Measurements from ENCODE around the gene BBC3. TPM values are rescaled to one million over a fixed set of nuclear protein-coding genes. Genes with fewer than 3 reads are reported as not detected.

The BBC3 gene
- total and polyA plus RNA-seq, 2 of the 4 experiments (the other 2 are of a cell fraction), result 1.6 to 6.5 TPM

DNA sequence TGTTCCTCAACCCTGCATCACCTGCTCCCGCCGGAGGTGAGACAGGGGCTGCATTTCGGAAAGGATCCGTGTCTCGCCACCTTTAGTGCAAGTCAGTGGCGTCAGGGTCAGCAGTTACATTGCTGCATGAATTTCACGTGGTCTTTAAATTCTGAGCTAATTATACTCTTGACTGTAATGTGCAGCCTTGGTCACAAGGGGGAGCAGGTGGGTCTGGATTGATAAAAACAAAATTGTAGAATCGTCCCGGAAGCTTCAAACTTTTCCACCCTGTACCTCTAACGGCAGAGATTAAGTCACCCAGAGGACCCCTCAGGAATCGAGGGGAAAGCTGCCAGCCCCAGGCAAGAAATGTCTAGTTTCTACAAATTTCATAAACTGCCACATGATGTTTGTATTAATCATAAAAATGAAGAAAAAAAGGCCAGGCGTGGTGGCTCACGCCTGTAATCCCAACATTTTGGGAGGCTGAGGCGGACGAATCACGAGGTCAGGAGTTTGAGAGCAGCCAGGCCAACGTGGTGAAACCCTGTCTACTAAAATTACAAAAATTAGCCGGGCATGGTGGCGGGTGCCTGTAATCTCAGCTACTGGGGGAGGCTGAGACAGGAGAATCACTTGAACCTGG is 20.2 kb downstream of the BBC3 start:
- H3K27ac ChIP-seq (ENCODE audit: insufficient read depth, low read length), result peak overlapping the region; percentile 90
- peak overlapping the region; percentile 8; the same call in 1 of the 2 replicates for H3K56ac ChIP-seq (ENCODE audit: extremely low read depth, insufficient read depth, low read length)
- H3K23ac ChIP-seq (ENCODE audit: low read depth, low read length), result peak overlapping the region; percentile 61; the same call in 1 of the 2 replicates
- H4K91ac ChIP-seq (ENCODE audit: insufficient read depth, low read depth, low read length), result peak overlapping the region; percentile 82
- H3K4me2 ChIP-seq (ENCODE audit: low read depth, low read length), result peak overlapping the region; percentile 76
- H3K9ac ChIP-seq (ENCODE audit: low read depth, low read length), result peak overlapping the region; percentile 56
- peak overlapping the region in 1 of 2 experiments; percentile 83; a peak in 2 of 4 replicates for H4K8ac ChIP-seq (ENCODE audit: low read depth in 2 of 2, low read length in 2 of 2)
- H3K18ac ChIP-seq (ENCODE audit: low read depth, low read length), result peak overlapping the region; percentile 69
- CTCF ChIA-PET, result interaction anchor here (0.9 to 4.7 kb wide), 9 partner anchors 9 to 131 kb away, joined by 3 to 67 read pairs (median 3); no protein-coding TSS in a partner anchor
- peak overlapping the region; percentile 83 for H3K14ac ChIP-seq (replicated peaks; ENCODE audit: low read depth, low read length)
- no TSS peak for BruUV-seq (replicated peaks)
- intact Hi-C loops (cut with micrococcal nuclease) (loop anchor here (1.0 kb wide), 3 partner anchors 15 to 62 kb away; no protein-coding TSS in a partner anchor), in situ Hi-C loops (cut with MboI; ENCODE audit: low sequenced_read_pairs) (no loop called here), dilution Hi-C loops (cut with HindIII; ENCODE audit: low sequenced_read_pairs, unreplicated experiment) (no loop called here)
- H3K4me3 ChIP-seq (ENCODE audit: insufficient read depth, low read depth, low read length), result no peak overlapping the region
- peak overlapping the region; percentile 86 for H3K4ac ChIP-seq (ENCODE audit: low read depth, low read length)
- peak overlapping the region; percentile 69 for H4K5ac ChIP-seq (ENCODE audit: low read depth, low read length)
- no peaks in the 10 kb centered on the region for H3K9me3 ChIP-seq (ENCODE audit: control insufficient read depth, insufficient read depth, low read length)
- peak overlapping the region; percentile 78 for H2BK5ac ChIP-seq (ENCODE audit: low read depth, low read length, poor library complexity, severe bottlenecking)
- H2AK9ac ChIP-seq (replicated peaks; ENCODE audit: low read depth, low read length, poor library complexity), result peak overlapping the region; percentile 29
- ATAC-seq (ENCODE audit: low read depth), result peak; percentile 70
- peak overlapping the region; percentile 92; the same call in 1 of the 2 replicates for H2AK5ac ChIP-seq (ENCODE audit: low read depth, low read length)
- H3K4me1 ChIP-seq (ENCODE audit: control insufficient read depth, insufficient read depth, low read length), result peaks cover 21% of the 10 kb centered on the region
- TF ChIP-seq, protein P1, sequence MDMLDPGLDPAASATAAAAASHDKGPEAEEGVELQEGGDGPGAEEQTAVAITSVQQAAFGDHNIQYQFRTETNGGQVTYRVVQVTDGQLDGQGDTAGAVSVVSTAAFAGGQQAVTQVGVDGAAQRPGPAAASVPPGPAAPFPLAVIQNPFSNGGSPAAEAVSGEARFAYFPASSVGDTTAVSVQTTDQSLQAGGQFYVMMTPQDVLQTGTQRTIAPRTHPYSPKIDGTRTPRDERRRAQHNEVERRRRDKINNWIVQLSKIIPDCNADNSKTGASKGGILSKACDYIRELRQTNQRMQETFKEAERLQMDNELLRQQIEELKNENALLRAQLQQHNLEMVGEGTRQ (IDR thresholded peaks at IDR 0.05; ENCODE audit: low read depth, low read length), result peak; percentile 23; the same call in 1 of the 2 replicates
- no peak for TF ChIP-seq CEBPB (IDR thresholded peaks at IDR 0.05; ENCODE audit: low read depth, low read length)
- TF ChIP-seq NFE2L2 (IDR thresholded peaks at IDR 0.05; ENCODE audit: low read depth, low read length), result no peak
- no peak for TF ChIP-seq MAFK (IDR thresholded peaks at IDR 0.05; ENCODE audit: low read depth, low read length)
- TF ChIP-seq CHD1 (IDR thresholded peaks at IDR 0.05; ENCODE audit: low read depth, low read length), result no peak
- TF ChIP-seq, protein P2, sequence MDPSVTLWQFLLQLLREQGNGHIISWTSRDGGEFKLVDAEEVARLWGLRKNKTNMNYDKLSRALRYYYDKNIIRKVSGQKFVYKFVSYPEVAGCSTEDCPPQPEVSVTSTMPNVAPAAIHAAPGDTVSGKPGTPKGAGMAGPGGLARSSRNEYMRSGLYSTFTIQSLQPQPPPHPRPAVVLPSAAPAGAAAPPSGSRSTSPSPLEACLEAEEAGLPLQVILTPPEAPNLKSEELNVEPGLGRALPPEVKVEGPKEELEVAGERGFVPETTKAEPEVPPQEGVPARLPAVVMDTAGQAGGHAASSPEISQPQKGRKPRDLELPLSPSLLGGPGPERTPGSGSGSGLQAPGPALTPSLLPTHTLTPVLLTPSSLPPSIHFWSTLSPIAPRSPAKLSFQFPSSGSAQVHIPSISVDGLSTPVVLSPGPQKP (IDR thresholded peaks at IDR 0.05; ENCODE audit: borderline replicate concordance, low read depth, low read length), result no peak
- TF ChIP-seq RFX5 (IDR thresholded peaks at IDR 0.05; ENCODE audit: low read depth, low read length), result no peak
- TF ChIP-seq RAD21 (IDR thresholded peaks at IDR 0.05; ENCODE audit: low read length), result peak; percentile 75
- no peak for TF ChIP-seq POLR2A (IDR thresholded peaks at IDR 0.05; ENCODE audit: low read depth, low read length)
- no peak for TF ChIP-seq MXI1 (IDR thresholded peaks at IDR 0.05; ENCODE audit: borderline replicate concordance, low read depth, low read length)
- TF ChIP-seq SMC3 (IDR thresholded peaks at IDR 0.05; ENCODE audit: low read depth, low read length), result peak; percentile 91
- no peak for TF ChIP-seq BHLHE40 (IDR thresholded peaks at IDR 0.05; ENCODE audit: low read depth, low read length)
- TF ChIP-seq, protein P3, sequence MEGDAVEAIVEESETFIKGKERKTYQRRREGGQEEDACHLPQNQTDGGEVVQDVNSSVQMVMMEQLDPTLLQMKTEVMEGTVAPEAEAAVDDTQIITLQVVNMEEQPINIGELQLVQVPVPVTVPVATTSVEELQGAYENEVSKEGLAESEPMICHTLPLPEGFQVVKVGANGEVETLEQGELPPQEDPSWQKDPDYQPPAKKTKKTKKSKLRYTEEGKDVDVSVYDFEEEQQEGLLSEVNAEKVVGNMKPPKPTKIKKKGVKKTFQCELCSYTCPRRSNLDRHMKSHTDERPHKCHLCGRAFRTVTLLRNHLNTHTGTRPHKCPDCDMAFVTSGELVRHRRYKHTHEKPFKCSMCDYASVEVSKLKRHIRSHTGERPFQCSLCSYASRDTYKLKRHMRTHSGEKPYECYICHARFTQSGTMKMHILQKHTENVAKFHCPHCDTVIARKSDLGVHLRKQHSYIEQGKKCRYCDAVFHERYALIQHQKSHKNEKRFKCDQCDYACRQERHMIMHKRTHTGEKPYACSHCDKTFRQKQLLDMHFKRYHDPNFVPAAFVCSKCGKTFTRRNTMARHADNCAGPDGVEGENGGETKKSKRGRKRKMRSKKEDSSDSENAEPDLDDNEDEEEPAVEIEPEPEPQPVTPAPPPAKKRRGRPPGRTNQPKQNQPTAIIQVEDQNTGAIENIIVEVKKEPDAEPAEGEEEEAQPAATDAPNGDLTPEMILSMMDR (conservative IDR thresholded peaks at IDR 0.05; ENCODE audit: low read depth, low read length), result peak; percentile 81
- TF ChIP-seq RCOR1 (IDR thresholded peaks at IDR 0.05; ENCODE audit: insufficient replicate concordance, low read length), result no peak
- peak overlapping the region; percentile 75 for H2BK20ac ChIP-seq (ENCODE audit: low read depth, low read length)
- peaks cover 0 to 19% of the 10 kb centered on the region in 2 experiments; a peak in 1 of 4 replicates for H3K79me1 ChIP-seq (ENCODE audit: low read depth in 1 of 2, low read length in 2 of 2)
- H3K36me3 ChIP-seq (ENCODE audit: control insufficient read depth, insufficient read depth, low read length), result peaks cover 22% of the 10 kb centered on the region
- H4K20me1 ChIP-seq (ENCODE audit: insufficient read depth, low read length), result peaks cover 12% of the 10 kb centered on the region
- WGBS, 2 experiments (ENCODE audit: extremely low coverage in 2 of 2, insufficient read length in 1 of 2), result no CpG with 5 or more reads among the region's 19 CpGs
- peak overlapping the region; percentile 67; the same call in 1 of the 3 replicates for H2BK15ac ChIP-seq (ENCODE audit: low read depth, low read length)
- no peaks in the 10 kb centered on the region for H3K27me3 ChIP-seq (ENCODE audit: control insufficient read depth, insufficient read depth, low read length)
- no peak overlapping the region for H2AFZ ChIP-seq (replicated peaks; ENCODE audit: low read length, poor library complexity)
- H3K9me1 ChIP-seq (ENCODE audit: insufficient read depth, low read length), result no peaks in the 10 kb centered on the region; the same call in 1 of the 2 replicates
- POLR2A ChIA-PET (ENCODE audit: unreplicated experiment), result interaction anchor here (0.6 to 1.5 kb wide), 6 partner anchors 15 to 254 kb away, joined by 3 to 17 read pairs (median 4); partner anchors contain the start of gene CCDC9
- peak overlapping the region; percentile 78 for H2BK120ac ChIP-seq (ENCODE audit: low read depth, low read length)
- DNase-seq, result peak; percentile 80
